GM12864 (cell line): ENCODE data around the gene MEF2D.

ENCODE experiments used
- DNase-seq: peaks from one replicate; pipeline ENCODE4 v3.0.0-alpha.2; 2011; ENCODE audit warnings: low read depth
- H3K4me3 ChIP-seq: 2 replicates; pipeline ENCODE4 v1.5.1; 2011; ENCODE audit warnings: mild to moderate bottlenecking, low read depth, low read length, control low read depth
- TF ChIP-seq, protein P1 (sequence below): IDR thresholded peaks from 2 replicates; pipeline ENCODE4 v1.5.1; 2011; ENCODE audit warnings: low read depth, mild to moderate bottlenecking, moderate library complexity, low read length, control low read depth, inconsistent platforms; ENCODE audit errors: missing control alignments

The MEF2D gene

DNA sequence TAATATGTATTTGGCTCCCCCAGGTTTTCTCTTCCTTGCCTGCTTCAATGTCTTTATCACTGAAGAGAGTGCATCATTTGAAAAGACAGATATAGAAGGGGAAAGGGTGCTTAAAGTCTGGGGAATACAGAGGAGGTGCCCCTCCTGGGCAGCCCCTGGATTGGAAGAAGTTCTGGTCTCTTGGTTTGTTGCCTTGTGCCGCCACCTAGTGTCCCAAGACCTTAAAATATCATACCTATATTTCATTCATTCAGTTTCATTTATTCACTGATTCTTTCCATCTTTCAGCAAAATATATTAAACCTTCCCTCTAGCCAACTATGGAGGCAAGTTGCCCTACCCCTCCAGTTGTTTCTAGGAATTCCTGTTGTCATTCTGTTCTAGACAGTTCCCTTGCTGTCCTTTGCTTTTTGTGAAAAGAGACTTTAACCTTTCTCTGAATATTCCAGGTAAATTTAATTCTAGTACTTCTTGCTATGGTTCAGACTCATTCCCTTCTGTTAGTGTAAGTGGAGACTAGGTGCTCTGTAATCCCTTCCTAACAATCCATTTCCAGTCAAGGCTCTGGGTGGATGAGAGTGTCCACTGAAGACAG lies 56.1 kb downstream of the MEF2D start:
- H3K4me3 ChIP-seq = no peak overlapping the region
- TF ChIP-seq, protein P1, sequence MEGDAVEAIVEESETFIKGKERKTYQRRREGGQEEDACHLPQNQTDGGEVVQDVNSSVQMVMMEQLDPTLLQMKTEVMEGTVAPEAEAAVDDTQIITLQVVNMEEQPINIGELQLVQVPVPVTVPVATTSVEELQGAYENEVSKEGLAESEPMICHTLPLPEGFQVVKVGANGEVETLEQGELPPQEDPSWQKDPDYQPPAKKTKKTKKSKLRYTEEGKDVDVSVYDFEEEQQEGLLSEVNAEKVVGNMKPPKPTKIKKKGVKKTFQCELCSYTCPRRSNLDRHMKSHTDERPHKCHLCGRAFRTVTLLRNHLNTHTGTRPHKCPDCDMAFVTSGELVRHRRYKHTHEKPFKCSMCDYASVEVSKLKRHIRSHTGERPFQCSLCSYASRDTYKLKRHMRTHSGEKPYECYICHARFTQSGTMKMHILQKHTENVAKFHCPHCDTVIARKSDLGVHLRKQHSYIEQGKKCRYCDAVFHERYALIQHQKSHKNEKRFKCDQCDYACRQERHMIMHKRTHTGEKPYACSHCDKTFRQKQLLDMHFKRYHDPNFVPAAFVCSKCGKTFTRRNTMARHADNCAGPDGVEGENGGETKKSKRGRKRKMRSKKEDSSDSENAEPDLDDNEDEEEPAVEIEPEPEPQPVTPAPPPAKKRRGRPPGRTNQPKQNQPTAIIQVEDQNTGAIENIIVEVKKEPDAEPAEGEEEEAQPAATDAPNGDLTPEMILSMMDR = peak; percentile 56
- DNase-seq = no peak

- H3K4me3 ChIP-seq = no peak overlapping the region
- DNase-seq = no peak
- TF ChIP-seq, protein P1 = no peak
These were observed 57.3 kb downstream of the MEF2D start for GRCh38 chr1:156443286-156443685.

GRCh38 chr1:156440654-156441437 lies 59.7 kb downstream of the MEF2D start:
- no peak for DNase-seq
- no peak overlapping the region for H3K4me3 ChIP-seq
- TF ChIP-seq, protein P1 = no peak

DNA sequence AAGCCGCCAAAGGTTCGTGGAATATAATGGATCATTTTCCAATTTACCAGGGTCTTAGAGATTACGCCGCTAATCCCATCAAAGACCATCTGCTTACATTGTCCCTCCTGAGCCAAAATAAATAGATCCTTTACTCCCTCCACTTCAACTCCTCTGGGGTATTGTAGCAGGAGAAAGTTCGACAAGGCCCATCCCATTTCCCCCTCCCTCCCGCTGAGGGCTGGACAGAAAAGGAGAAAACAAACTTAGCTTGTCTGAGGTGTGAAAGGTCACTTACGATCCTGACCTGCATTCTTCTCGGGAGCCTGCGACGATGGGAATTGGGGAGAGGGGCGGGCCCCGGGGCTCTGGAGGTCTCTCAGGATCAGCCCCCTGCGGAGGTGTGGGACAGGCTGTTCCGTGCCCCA lies 60.8 kb downstream of the MEF2D start:
- no peak for DNase-seq
- TF ChIP-seq, protein P1 = no peak
- no peak overlapping the region for H3K4me3 ChIP-seq

DNA sequence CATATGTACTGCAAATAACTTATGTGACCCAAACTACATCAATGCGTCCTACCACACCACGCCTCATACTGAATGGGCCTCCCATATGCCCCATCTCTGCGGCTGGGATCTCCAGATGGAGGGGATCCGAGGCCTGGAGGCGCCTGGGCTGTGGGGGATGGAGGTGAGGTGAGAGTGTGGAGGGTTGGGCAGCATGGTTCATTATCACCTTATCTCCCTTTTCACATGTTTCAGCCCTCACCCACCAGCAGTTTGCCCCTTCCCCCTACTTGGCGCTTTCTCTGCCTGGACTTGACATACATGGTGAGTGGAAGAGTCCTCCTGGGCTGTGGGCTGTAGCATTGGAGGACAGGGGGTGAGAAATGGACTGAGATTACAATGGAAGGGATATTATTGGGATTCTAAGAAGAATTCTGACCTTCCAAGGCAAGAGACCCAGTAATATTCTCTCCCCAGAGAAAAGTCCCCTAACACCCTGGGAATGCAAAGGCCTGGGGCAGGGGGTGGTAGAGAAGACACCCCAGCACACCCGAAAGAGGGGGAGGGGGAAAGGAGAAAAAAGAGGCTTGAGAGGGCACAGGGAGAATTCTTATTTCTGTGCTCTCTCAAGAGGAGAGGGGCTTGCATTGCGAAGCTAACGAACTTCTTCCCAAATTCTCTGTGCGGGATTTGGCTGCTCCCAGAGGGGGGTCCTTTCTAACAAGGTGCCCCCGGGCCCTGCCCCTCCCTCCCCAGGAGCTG lies 61.4 kb downstream of the MEF2D start:
- DNase-seq = no peak
- TF ChIP-seq, protein P1 = no peak

GRCh38 chr1:156438278-156438987 lies 62.1 kb downstream of the MEF2D start:
- TF ChIP-seq, protein P1 = no peak
- no peak overlapping the region for H3K4me3 ChIP-seq
- no peak for DNase-seq

More for the DNA sequence above, 61.4 kb downstream of the MEF2D start:
- H3K4me3 ChIP-seq = no peak overlapping the region
